SK-N-SH (cell line): ENCODE data around the gene SLC10A7. TPM values are rescaled to one million over a fixed set of nuclear protein-coding genes. Genes with fewer than 3 reads are reported as not detected.

Experiments used
- CTCF ChIA-PET: fragments of 300-600, 350-600 bp; formaldehyde crosslinking; extraction: SDS; loops from one replicate; lab custom pipeline; 2021; lab: Yijun Ruan, JAX
- POLR2A ChIA-PET: fragments of 350-600 bp; sonication (Branson Sonifier 250); formaldehyde crosslinking; extraction: SDS; loops from one replicate; lab custom pipeline; 2020; ENCODE audit warnings: antibody characterized with exemption, inconsistent platforms; lab: Yijun Ruan, JAX
- DNase-seq: peaks from one replicate; pipeline ENCODE4 v3.0.0; 2012
- H2AFZ ChIP-seq: fragments of 200-600 bp; sonication (generic); 2 replicates; pipeline ENCODE4 v1.8.1; 2016; ENCODE audit warnings: antibody characterized with exemption, mild to moderate bottlenecking, low read depth
- H3F3A ChIP-seq: fragments of 200-600 bp; sonication (generic); replicated peaks from 2 replicates; pipeline ENCODE3; 2016; ENCODE audit warnings: antibody characterized with exemption, mild to moderate bottlenecking; ENCODE audit not compliant: insufficient read depth
- H3K27ac ChIP-seq, 2 experiments: fragments of 200-500 bp in 1 of 2; fragments of 200-600 bp in 1 of 2; sonication (Bioruptor generic) in 1 of 2; sonication (generic), shearing (Covaris generic) in 1 of 2; 2 replicates each; pipeline versions ENCODE4 v1.5.1 to v1.6.1; 2014 to 2016; ENCODE audit warnings: low read depth in 2 of 2, inconsistent platforms in 1 of 2, low read length in 1 of 2, mild to moderate bottlenecking in 1 of 2, mixed read lengths in 1 of 2
- H3K27me3 ChIP-seq: fragments of 200-600 bp; sonication (generic), shearing (Covaris generic); 2 replicates; pipeline ENCODE4 v1.6.1; 2016; ENCODE audit warnings: mixed run types; ENCODE audit not compliant: insufficient read depth
- H3K36me3 ChIP-seq, 2 experiments: fragments of 200-500 bp in 1 of 2; fragments of 200-600 bp in 1 of 2; sonication (Bioruptor generic) in 1 of 2; sonication (generic) in 1 of 2; replicated peaks in 1 of 2; 2 replicates each; pipeline versions ENCODE3 to v1.5.1; 2014 to 2016; ENCODE audit warnings: low read length in 1 of 2, mild to moderate bottlenecking in 1 of 2; ENCODE audit not compliant: insufficient read depth in 2 of 2, control insufficient read depth in 1 of 2
- H3K4me1 ChIP-seq, 2 experiments: fragments of 200-500 bp in 1 of 2; fragments of 200-600 bp in 1 of 2; sonication (Bioruptor generic) in 1 of 2; sonication (generic), shearing (Covaris generic) in 1 of 2; 2 replicates each; pipeline versions ENCODE4 v1.5.1 to v1.6.1; 2014 to 2016; ENCODE audit warnings: low read depth in 1 of 2, low read length in 1 of 2, mixed run types in 1 of 2; ENCODE audit not compliant: insufficient read depth in 2 of 2, control insufficient read depth in 1 of 2
- H3K4me2 ChIP-seq: fragments of 200-600 bp; sonication (generic), shearing (Covaris generic); 2 replicates; pipeline ENCODE4 v1.6.1; 2017; ENCODE audit warnings: mixed run types
- H3K4me3 ChIP-seq, 2 experiments: fragments of 200-500 bp in 1 of 2; fragments of 200-600 bp in 1 of 2; sonication (Bioruptor generic) in 1 of 2; sonication (generic), shearing (Covaris generic) in 1 of 2; 2 replicates each; pipeline versions ENCODE4 v1.5.1 to v1.8.1; 2014 to 2016; ENCODE audit warnings: low read depth in 2 of 2, inconsistent platforms in 1 of 2, low read length in 1 of 2, mild to moderate bottlenecking in 1 of 2, mixed read lengths in 1 of 2, moderate library complexity in 1 of 2
- H3K79me2 ChIP-seq: fragments of 200-600 bp; sonication (generic); 2 replicates; pipeline ENCODE4 v1.8.1; 2017; ENCODE audit warnings: mild to moderate bottlenecking; ENCODE audit not compliant: insufficient read depth
- H3K9ac ChIP-seq: fragments of 200-600 bp; sonication (generic); 2 replicates; pipeline ENCODE4 v1.6.1; 2017; ENCODE audit warnings: mixed run types
- H3K9me2 ChIP-seq: fragments of 200-600 bp; sonication (generic); 2 replicates; pipeline ENCODE4 v1.6.1; 2017; ENCODE audit warnings: mixed run types
- H3K9me3 ChIP-seq: fragments of 200-600 bp; sonication (generic); 2 replicates; pipeline ENCODE4 v1.6.1; 2017; ENCODE audit warnings: mixed run types, mild to moderate bottlenecking, moderate library complexity
- H4K20me1 ChIP-seq: fragments of 200-600 bp; sonication (generic); 2 replicates; pipeline ENCODE4 v1.6.1; 2017; ENCODE audit warnings: mild to moderate bottlenecking, mixed run types; ENCODE audit not compliant: insufficient read depth
- EP300 ChIP-seq, 2 experiments: IDR thresholded peaks; 2 replicates each; pipeline versions ENCODE4 v1.4.0 to v1.6.1; 2012; ENCODE audit warnings: borderline replicate concordance in 1 of 2, low read depth in 1 of 2, low read length in 1 of 2
- EZH2phosphoT487 ChIP-seq: fragments of 200-600 bp; sonication (generic); IDR thresholded peaks from 2 replicates; pipeline ENCODE4 v1.6.1; 2017; ENCODE audit warnings: low read depth, mixed run types, mild to moderate bottlenecking, antibody characterized with exemption, moderate library complexity, borderline replicate concordance
- GATA2 ChIP-seq: sonication (generic); formaldehyde crosslinking; IDR thresholded peaks from 2 replicates; pipeline ENCODE4 v1.5.0; 2020; ENCODE audit warnings: mild to moderate bottlenecking, missing genetic modification reagents
- MAX ChIP-seq: IDR thresholded peaks from 2 replicates; pipeline ENCODE4 v1.4.0; 2012; ENCODE audit warnings: low read depth
- MEF2A ChIP-seq: IDR thresholded peaks from 2 replicates; pipeline ENCODE4 v1.4.0; 2012; ENCODE audit warnings: low read depth, borderline replicate concordance
- MXI1 ChIP-seq: IDR thresholded peaks from 2 replicates; pipeline ENCODE4 v1.6.1; 2012; ENCODE audit warnings: mild to moderate bottlenecking, low read depth, low read length, improper control_type of control experiment
- PBX3 ChIP-seq: IDR thresholded peaks from 2 replicates; pipeline ENCODE4; 2012
- POLR2AphosphoS5 ChIP-seq: IDR thresholded peaks from 2 replicates; pipeline ENCODE4 v1.6.1; 2012; ENCODE audit warnings: low read depth, low read length
- RAD21 ChIP-seq: IDR thresholded peaks from 2 replicates; pipeline ENCODE4 v1.6.1; 2012; ENCODE audit warnings: mild to moderate bottlenecking, low read length
- RFX5 ChIP-seq: IDR thresholded peaks from 2 replicates; pipeline ENCODE4 v1.6.1; 2012; ENCODE audit warnings: mild to moderate bottlenecking, improper control_type of control experiment, low read length
- SIN3A ChIP-seq: IDR thresholded peaks from 2 replicates; pipeline ENCODE4 v1.6.1; 2012; ENCODE audit warnings: low read depth, mild to moderate bottlenecking, low read length, moderate library complexity, borderline replicate concordance
- SMC3 ChIP-seq: IDR thresholded peaks from 2 replicates; pipeline ENCODE4 v1.6.1; 2012; ENCODE audit warnings: low read depth, low read length, improper control_type of control experiment
- TAF1 ChIP-seq: IDR thresholded peaks from 2 replicates; pipeline ENCODE4 v1.6.1; 2012; ENCODE audit warnings: low read depth, mild to moderate bottlenecking, low read length, moderate library complexity, borderline replicate concordance
- TCF12 ChIP-seq: IDR thresholded peaks from 2 replicates; pipeline ENCODE4 v1.4.0; 2012
- USF1 ChIP-seq: IDR thresholded peaks from 2 replicates; pipeline ENCODE4 v1.4.0; 2012; ENCODE audit warnings: low read depth, borderline replicate concordance
- YY1 ChIP-seq: IDR thresholded peaks from 2 replicates; pipeline ENCODE4 v1.4.0; 2012; ENCODE audit warnings: low read depth, mild to moderate bottlenecking
- WGBS: methylation state at CpG from one replicate; pipeline ENCODE4 v1.1.6; 2017; ENCODE audit warnings: low lambda C conversion rate; 5-methylcytosine and 5-hydroxymethylcytosine counted together
- polyA plus RNA-seq, 3 experiments: library from polyadenylated mRNA; depleted of rRNA; stranded (reverse); fragments of >200 nt; gene quantifications; 2 replicates each; pipeline ENCODE4 v1.2.3, GENCODE V29; 2012

The SLC10A7 gene
- polyA plus RNA-seq (2012; rRNA removed) = 3.3 and 4.8 TPM in 2 replicates
- 4.4 and 4.5 TPM in 2 replicates for polyA plus RNA-seq (2012; cell fraction: cytosol; rRNA removed)
- polyA plus RNA-seq (2012; cell fraction: nucleus; rRNA removed) = 2.3 and 5.6 TPM in 2 replicates

- peak; percentile 84 for DNase-seq
- Histone ChIP-seq H3F3A (peaks cover 3% of the 10 kb centered on the region), H3K27me3 (no peaks in the 10 kb centered on the region), H3K9me2 (no peaks in the 10 kb centered on the region), H3K4me3 (peak within 1 kb of the TSS; percentile 95 to 100), H3K9me3 (no peaks in the 10 kb centered on the region), H3K36me3 (no peaks in the 10 kb centered on the region), H4K20me1 (no peaks in the 10 kb centered on the region), H3K4me2 (peak within 1 kb of the TSS; percentile 100), H3K9ac (peak within 1 kb of the TSS; percentile 73), H2AFZ (peak within 1 kb of the TSS; percentile 100), H3K27ac (peak within 1 kb of the TSS; percentile 80 to 88), H3K4me1 (peaks cover 0 to 6% of the 10 kb centered on the region in 2 experiments; a peak in 1 of 4 replicates), H3K79me2 (peaks cover 35% of the 10 kb centered on the region)
- ChIA-PET CTCF (interaction anchor here (1.7 to 2.7 kb wide), 2 partner anchors 178 to 575 kb away, joined by 4 to 8 read pairs; no protein-coding TSS in a partner anchor), POLR2A (interaction anchor here (0.9 kb wide), 1 partner anchor 284 kb away, joined by 3 read pairs; no protein-coding TSS in a partner anchor)
- TF ChIP-seq MAX (peak; percentile 30; the same call in 1 of the 2 replicates), POLR2AphosphoS5 (peak; percentile 25; the same call in 1 of the 2 replicates), YY1 (peak; percentile 96), EP300 (IDR thresholded peaks at IDR 0.05; ENCODE audit: borderline replicate concordance in 1 of 2, low read depth in 1 of 2, low read length in 1 of 2) (peak in 1 of 2 experiments; percentile 2; a peak in 1 of 4 replicates), SMC3 (no peak), MXI1 (peak; percentile 37; the same call in 1 of the 2 replicates), TAF1 (peak; percentile 34; the same call in 1 of the 2 replicates), SIN3A (peak; percentile 50; the same call in 1 of the 2 replicates), EZH2phosphoT487 (no peak), GATA2 (CRISPR knock-in tag) (no peak)
- WGBS = 1% methylated on average over 14 of the region's 30 CpGs
These were observed at the start of gene SLC10A7 for GRCh38 chr4:146521541-146522097. TSS of gene SLC10A7 (minus strand) at chr4:146521940. CDS start at chr4:146521717, 223 bp downstream.

- H3K9me3 ChIP-seq = no peaks in the 10 kb centered on the region
- DNase-seq = no peak
These were observed 45.7 kb upstream of the SLC10A7 start for GRCh38 chr4:146567396-146567795.

More at GRCh38 chr4:146567396-146567795, 45.7 kb upstream of the SLC10A7 start:
- 0 out of 2 replicates have a peak, but pooled peaks cover 4% of the 10 kb centered on the region for H3K9me2 ChIP-seq
- POLR2A ChIA-PET = no interaction called here
- peaks cover 3% of the 10 kb centered on the region; the same call in 1 of the 2 replicates for H3K27me3 ChIP-seq
- TF ChIP-seq GATA2 (CRISPR knock-in tag) (no peak), USF1 (no peak), RFX5 (no peak), RAD21 (no peak), TCF12 (no peak), YY1 (no peak), PBX3 (no peak), EP300 (IDR thresholded peaks at IDR 0.05; ENCODE audit: borderline replicate concordance in 1 of 2, low read depth in 1 of 2, low read length in 1 of 2) (no peak), MEF2A (no peak)
- TF ChIP-seq, all 33 proteins: peak for 0
- CTCF ChIA-PET = interaction anchor here (1.3 kb wide), 1 partner anchor 223 kb away, joined by 3 read pairs; no protein-coding TSS in a partner anchor
- Histone ChIP-seq H4K20me1 (no peaks in the 10 kb centered on the region), H3K4me2 (no peak overlapping the region; the same call in 1 of the 2 replicates), H3K4me1 (0 out of 4 replicates have a peak, but pooled peaks cover 0 to 7% of the 10 kb centered on the region in 2 experiments), H3K27ac (0 out of 4 replicates have a peak overlapping the region, but pooled peaks of 1 of the 2 experiments have one; percentile 28), H3K9ac (no peak overlapping the region), H3K79me2 (no peaks in the 10 kb centered on the region), H3K36me3 (no peaks in the 10 kb centered on the region), H2AFZ (no peak overlapping the region), H3K4me3 (no peak overlapping the region), H3F3A (peaks cover 10% of the 10 kb centered on the region)
- 30% methylated on average over 2 of the region's 2 CpGs for WGBS
